Suprapubic skin (tissue), 4 donors: ENCODE data around the gene FSCN2.

ENCODE experiments used
- CTCF ChIP-seq, 2 donors: fragments of 200-600 bp in 1 of 2; fragments of 450-650 bp in 1 of 2; sonication (generic) in 1 of 2; IDR thresholded peaks; one replicate each; pipeline ENCODE4 v1.5.1; 2016 to 2019; ENCODE audit warnings: antibody characterized with exemption in 2 of 2, mild to moderate bottlenecking in 1 of 2, moderate library complexity in 1 of 2
- EP300 ChIP-seq: sonication (generic); formaldehyde crosslinking; IDR thresholded peaks from one replicate; pipeline ENCODE4 v1.6.1; 2017; ENCODE audit warnings: antibody characterized with exemption
- POLR2A ChIP-seq, 2 donors: fragments of 450-650 bp; IDR thresholded peaks; one replicate each; pipeline ENCODE4 v1.6.1; 2017; ENCODE audit warnings: antibody characterized with exemption in 2 of 2, mild to moderate bottlenecking in 2 of 2, moderate library complexity in 2 of 2
- POLR2AphosphoS5 ChIP-seq, 3 donors: sonication (generic); formaldehyde crosslinking; IDR thresholded peaks; one replicate each; pipeline ENCODE4 v1.6.1; 2017; ENCODE audit warnings: antibody characterized with exemption in 3 of 3

- no peak for TF ChIP-seq CTCF (IDR thresholded peaks at IDR 0.05)
- no peak for TF ChIP-seq POLR2A (IDR thresholded peaks at IDR 0.05)
- no peak for TF ChIP-seq POLR2AphosphoS5 (IDR thresholded peaks at IDR 0.05)
- no peak for TF ChIP-seq EP300
Measured at GRCh38 chr17:81546906-81547613, 18.9 kb downstream of the FSCN2 start.
